ENCODE measurements around the gene MINDY4B.

MINDY4B gene

GRCh38 chr3:150905339-150905738 lies at the start of gene MINDY4B:
Gene MINDY4B (minus strand): TSS chr3:150905439. CDS start chr3:150905439, 0 bp downstream.
- TF ChIP-seq, protein P1, sequence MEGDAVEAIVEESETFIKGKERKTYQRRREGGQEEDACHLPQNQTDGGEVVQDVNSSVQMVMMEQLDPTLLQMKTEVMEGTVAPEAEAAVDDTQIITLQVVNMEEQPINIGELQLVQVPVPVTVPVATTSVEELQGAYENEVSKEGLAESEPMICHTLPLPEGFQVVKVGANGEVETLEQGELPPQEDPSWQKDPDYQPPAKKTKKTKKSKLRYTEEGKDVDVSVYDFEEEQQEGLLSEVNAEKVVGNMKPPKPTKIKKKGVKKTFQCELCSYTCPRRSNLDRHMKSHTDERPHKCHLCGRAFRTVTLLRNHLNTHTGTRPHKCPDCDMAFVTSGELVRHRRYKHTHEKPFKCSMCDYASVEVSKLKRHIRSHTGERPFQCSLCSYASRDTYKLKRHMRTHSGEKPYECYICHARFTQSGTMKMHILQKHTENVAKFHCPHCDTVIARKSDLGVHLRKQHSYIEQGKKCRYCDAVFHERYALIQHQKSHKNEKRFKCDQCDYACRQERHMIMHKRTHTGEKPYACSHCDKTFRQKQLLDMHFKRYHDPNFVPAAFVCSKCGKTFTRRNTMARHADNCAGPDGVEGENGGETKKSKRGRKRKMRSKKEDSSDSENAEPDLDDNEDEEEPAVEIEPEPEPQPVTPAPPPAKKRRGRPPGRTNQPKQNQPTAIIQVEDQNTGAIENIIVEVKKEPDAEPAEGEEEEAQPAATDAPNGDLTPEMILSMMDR (IDR thresholded peaks at IDR 0.05; ENCODE audit: low read depth, low read length), result no peak
- Histone ChIP-seq H3K27ac (no peak within 1 kb of the TSS), H3K4me3 (ENCODE audit: low read depth, low read length) (no peak within 1 kb of the TSS), H3K27me3 (ENCODE audit: insufficient read depth, low read depth, severe bottlenecking) (peaks cover 90% of the 10 kb centered on the region), H3K36me3 (no peaks in the 10 kb centered on the region), H3K9me3 (ENCODE audit: severe bottlenecking) (peaks cover 6% of the 10 kb centered on the region)
- no peak for DNase-seq

- Histone ChIP-seq H3K27ac (no peak overlapping the region), H3K4me3 (ENCODE audit: low read depth, low read length) (no peak overlapping the region), H3K27me3 (ENCODE audit: insufficient read depth, low read depth, severe bottlenecking) (peaks cover 71% of the 10 kb centered on the region), H3K9me3 (ENCODE audit: severe bottlenecking) (no peaks in the 10 kb centered on the region), H3K36me3 (no peaks in the 10 kb centered on the region)
- TF ChIP-seq, protein P1 (IDR thresholded peaks at IDR 0.05; ENCODE audit: low read depth, low read length), result no peak
- no peak for DNase-seq
Observed at GRCh38 chr3:150951923-150952322, 46.7 kb upstream of the MINDY4B start.

GRCh38 chr3:150945226-150946032 lies 40.2 kb upstream of the MINDY4B start:
- DNase-seq, result no peak
- TF ChIP-seq, protein P1 (IDR thresholded peaks at IDR 0.05; ENCODE audit: low read depth, low read length), result no peak
- no peak overlapping the region for H3K4me3 ChIP-seq (ENCODE audit: low read depth, low read length)
- H3K9me3 ChIP-seq (ENCODE audit: severe bottlenecking), result no peaks in the 10 kb centered on the region
- no peak overlapping the region for H3K27ac ChIP-seq
- peaks cover 57% of the 10 kb centered on the region for H3K27me3 ChIP-seq (ENCODE audit: insufficient read depth, low read depth, severe bottlenecking)
- no peaks in the 10 kb centered on the region for H3K36me3 ChIP-seq

GRCh38 chr3:150942221-150942620 lies 37.0 kb upstream of the MINDY4B start:
- TF ChIP-seq, protein P1 (IDR thresholded peaks at IDR 0.05; ENCODE audit: low read depth, low read length), result no peak
- no peak for DNase-seq
- Histone ChIP-seq H3K4me3 (ENCODE audit: low read depth, low read length) (no peak overlapping the region), H3K27me3 (ENCODE audit: insufficient read depth, low read depth, severe bottlenecking) (peaks cover 58% of the 10 kb centered on the region), H3K27ac (no peak overlapping the region), H3K36me3 (no peaks in the 10 kb centered on the region), H3K9me3 (ENCODE audit: severe bottlenecking) (no peaks in the 10 kb centered on the region)

DNA sequence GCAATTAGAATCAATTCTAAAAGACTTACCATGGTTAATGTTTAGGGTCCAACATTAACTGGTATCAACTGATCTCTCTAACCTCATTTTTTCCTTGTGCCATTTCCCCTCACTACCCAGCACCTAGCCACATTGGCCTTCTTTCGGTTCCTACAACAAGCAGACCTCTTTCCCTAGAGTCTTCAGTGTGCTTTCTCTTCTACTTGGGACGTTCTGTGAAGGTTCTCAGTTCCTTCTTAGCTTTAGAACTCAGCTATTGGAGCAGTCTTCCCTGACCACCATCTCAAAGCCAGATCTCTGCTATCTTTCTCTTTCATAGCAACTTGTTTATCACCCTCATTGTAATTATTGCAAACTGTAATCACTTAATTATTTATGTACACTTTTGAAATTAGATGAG lies 31.5 kb upstream of the MINDY4B start:
- no peak for DNase-seq
- H3K27me3 ChIP-seq (ENCODE audit: insufficient read depth, low read depth, severe bottlenecking), result peaks cover 53% of the 10 kb centered on the region
- no peaks in the 10 kb centered on the region for H3K9me3 ChIP-seq (ENCODE audit: severe bottlenecking)
- H3K36me3 ChIP-seq, result no peaks in the 10 kb centered on the region
- no peak overlapping the region for H3K27ac ChIP-seq
- H3K4me3 ChIP-seq (ENCODE audit: low read depth, low read length), result no peak overlapping the region
- TF ChIP-seq, protein P1 (IDR thresholded peaks at IDR 0.05; ENCODE audit: low read depth, low read length), result no peak
